Kidney (tissue), 14 donors: ENCODE results near the gene MAN2A2. TPM values are rescaled to one million over a fixed set of nuclear protein-coding genes. Genes with fewer than 3 reads are reported as not detected.
A peak's percentile ranks its signal among the peaks of the same experiment; 100 is the strongest.
"Not testable (repeated sequence)": the region's sequence is repeated elsewhere in the genome, so short reads cannot be mapped to it uniquely, and the experiment has no call there.

ENCODE experiments used
- DNase-seq, 5 donors: peaks; one replicate each; pipeline ENCODE4 v3.0.0-alpha.2; 2013 to 2020
- FAIRE-seq: peaks from 2 replicates; lab custom pipeline; 2012; peaks lifted over from hg19 to GRCh38; lab: Jason Lieb, UNC
- H3K27ac ChIP-seq, 2 donors: one replicate each; pipeline ENCODE4 v1.7.0; 2013; ENCODE audit warnings: low read depth in 2 of 2, low read length in 2 of 2, inconsistent platforms in 1 of 2
- H3K27me3 ChIP-seq: one replicate; pipeline ENCODE4 v1.7.1; 2013; ENCODE audit warnings: low read length, inconsistent platforms; ENCODE audit not compliant: control insufficient read depth, insufficient read depth
- H3K36me3 ChIP-seq, 3 donors: one replicate each; pipeline versions ENCODE4 v1.7.0 to v1.7.1; 2013; ENCODE audit warnings: low read length in 3 of 3, control low read depth in 1 of 3, inconsistent platforms in 1 of 3; ENCODE audit not compliant: insufficient read depth in 3 of 3, control insufficient read depth in 2 of 3
- H3K4me1 ChIP-seq, 3 donors: one replicate each; pipeline versions ENCODE4 v1.7.0 to v1.7.1; 2013; ENCODE audit warnings: low read length in 3 of 3, inconsistent platforms in 1 of 3, low read depth in 1 of 3; ENCODE audit not compliant: control insufficient read depth in 2 of 3, insufficient read depth in 2 of 3
- H3K4me3 ChIP-seq, 3 donors: one replicate each; pipeline versions ENCODE4 v1.7.0 to v1.8.1; 2013; ENCODE audit warnings: low read length in 3 of 3, control low read depth in 1 of 3, inconsistent platforms in 1 of 3
- H3K9ac ChIP-seq, 3 donors: one replicate each; pipeline versions ENCODE4 v1.7.0 to v1.7.1; 2013; ENCODE audit warnings: low read length in 3 of 3, control low read depth in 1 of 3, inconsistent platforms in 1 of 3
- H3K9me3 ChIP-seq, 3 donors: one replicate each; pipeline versions ENCODE4 v1.7.0 to v1.7.1; 2013; ENCODE audit warnings: low read length in 3 of 3, control low read depth in 1 of 3, inconsistent platforms in 1 of 3; ENCODE audit not compliant: control insufficient read depth in 2 of 3, insufficient read depth in 1 of 3
- intact Hi-C: fragments of 100-400 bp; cut with DNase I; formaldehyde crosslinking; loops from one replicate; pipeline ENCODE4 v1.11.1; 2022
- polyA plus RNA-seq: library from polyadenylated mRNA; stranded (reverse); fragments of 350-450 nt; fragmentation: Illumina TruSeq; extraction: RNeasy Lipid Tissue Mini Kit (QIAGEN cat#74804); gene quantifications from one replicate; pipeline ENCODE4 v1.2.3, GENCODE V29; 2014; ENCODE audit warnings: low read depth, low replicate concordance; ENCODE audit not compliant: insufficient read depth
- total RNA-seq: library from RNA; stranded (reverse); fragmentation: NEBNext Ultra II Directional; extraction: Animal tissue kit (Norgen Biotek cat#: 25700); gene quantifications from one replicate; pipeline ENCODE4 v1.2.1, GENCODE V29; 2021
- TF ChIP-seq, protein P1 (sequence below): IDR thresholded peaks from 3 replicates; pipeline ENCODE4 v1.5.1; 2012; ENCODE audit warnings: mild to moderate bottlenecking, moderate library complexity, borderline replicate concordance; ENCODE audit not compliant: insufficient read depth; ENCODE audit errors: extremely low read depth
- donor health status: control.
- donor health status: control.
- donor health status: control.
- donor health status: control.
- donor health status: control.
- donor health status: DM: yes; HTN: yes; CAD: no.
- donor health status: Normal renal cell carcinoma (clear cell type).

Gene MAN2A2
- total and polyA plus RNA-seq, 2 donors from 2014 or later: 11.4 to 56.3 TPM

- H3K9me3 ChIP-seq: no peaks in the 10 kb centered on the region
- no peaks in the 10 kb centered on the region for H3K27me3 ChIP-seq
- no peak overlapping the region for H3K27ac ChIP-seq
- DNase-seq (peak in 1 of 5 donors; percentile 49), FAIRE-seq (no peak)
- TF ChIP-seq, protein P1, sequence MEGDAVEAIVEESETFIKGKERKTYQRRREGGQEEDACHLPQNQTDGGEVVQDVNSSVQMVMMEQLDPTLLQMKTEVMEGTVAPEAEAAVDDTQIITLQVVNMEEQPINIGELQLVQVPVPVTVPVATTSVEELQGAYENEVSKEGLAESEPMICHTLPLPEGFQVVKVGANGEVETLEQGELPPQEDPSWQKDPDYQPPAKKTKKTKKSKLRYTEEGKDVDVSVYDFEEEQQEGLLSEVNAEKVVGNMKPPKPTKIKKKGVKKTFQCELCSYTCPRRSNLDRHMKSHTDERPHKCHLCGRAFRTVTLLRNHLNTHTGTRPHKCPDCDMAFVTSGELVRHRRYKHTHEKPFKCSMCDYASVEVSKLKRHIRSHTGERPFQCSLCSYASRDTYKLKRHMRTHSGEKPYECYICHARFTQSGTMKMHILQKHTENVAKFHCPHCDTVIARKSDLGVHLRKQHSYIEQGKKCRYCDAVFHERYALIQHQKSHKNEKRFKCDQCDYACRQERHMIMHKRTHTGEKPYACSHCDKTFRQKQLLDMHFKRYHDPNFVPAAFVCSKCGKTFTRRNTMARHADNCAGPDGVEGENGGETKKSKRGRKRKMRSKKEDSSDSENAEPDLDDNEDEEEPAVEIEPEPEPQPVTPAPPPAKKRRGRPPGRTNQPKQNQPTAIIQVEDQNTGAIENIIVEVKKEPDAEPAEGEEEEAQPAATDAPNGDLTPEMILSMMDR: no peak
- intact Hi-C loops: no loop called here
- peaks cover 0 to 57% (median 48%) of the 10 kb centered on the region in 3 donors for H3K36me3 ChIP-seq
- no peak overlapping the region for H3K9ac ChIP-seq
- peaks cover 0 to 8% (median 6%) of the 10 kb centered on the region in 3 donors for H3K4me1 ChIP-seq
- no peak overlapping the region for H3K4me3 ChIP-seq
Measured at GRCh38 chr15:90907051-90907660, 4.1 kb downstream of the MAN2A2 start.

DNA sequence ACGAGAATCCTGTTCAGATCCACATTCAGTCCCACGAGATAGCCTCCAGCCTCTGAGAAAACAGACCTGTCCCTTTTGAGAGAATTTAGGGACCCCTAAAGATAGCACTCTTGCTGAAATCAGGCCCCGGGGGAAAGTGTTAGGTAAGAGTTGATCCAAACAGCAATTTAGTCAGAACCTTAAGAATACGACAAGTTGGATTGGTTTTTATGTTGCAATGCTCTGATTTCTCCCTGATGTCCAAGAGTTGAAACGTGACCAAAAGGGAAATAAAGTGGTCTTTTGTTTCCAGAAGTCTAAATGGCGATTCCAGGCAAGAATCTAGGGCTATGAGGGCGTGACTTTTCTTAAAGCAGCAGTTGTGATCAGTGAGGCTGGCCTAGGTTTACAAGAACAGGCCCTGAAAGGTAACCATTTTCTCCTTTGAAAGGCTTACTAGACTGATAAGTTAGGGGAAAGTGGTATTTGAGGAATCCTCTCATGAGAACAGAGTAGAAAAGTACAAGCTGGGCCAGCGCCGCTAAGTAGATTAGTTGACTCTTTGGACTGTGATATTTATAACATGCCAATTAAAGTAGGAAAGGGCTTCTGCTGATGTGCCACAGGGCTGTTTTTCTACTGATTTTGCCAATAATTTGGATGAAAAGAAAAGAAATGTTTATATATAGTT lies 4.9 kb downstream of the MAN2A2 start:
- Histone ChIP-seq H3K27me3 (no peaks in the 10 kb centered on the region), H3K36me3 (peaks cover 0 to 65% (median 55%) of the 10 kb centered on the region in 3 donors), H3K9me3 (no peaks in the 10 kb centered on the region), H3K27ac (no peak overlapping the region), H3K4me1 (peaks cover 0 to 8% (median 6%) of the 10 kb centered on the region in 3 donors), H3K9ac (no peak overlapping the region), H3K4me3 (no peak overlapping the region)
- DNase-seq (peak in 1 of 5 donors; percentile 2), FAIRE-seq (no peak)
- TF ChIP-seq, protein P1: no peak
- intact Hi-C loops: no loop called here

GRCh38 chr15:90909449-90909848 lies 6.3 kb downstream of the MAN2A2 start:
- H3K27me3 ChIP-seq, H3K4me3 ChIP-seq, H3K9me3 ChIP-seq, FAIRE-seq, H3K9ac ChIP-seq, H3K4me1 ChIP-seq, intact Hi-C loops, H3K27ac ChIP-seq: not testable (repeated sequence)
- peak in 1 of 5 donors; percentile 52 for DNase-seq
- H3K36me3 ChIP-seq: peaks cover 0 to 71% (median 62%) of the 10 kb centered on the region in 3 donors

DNA sequence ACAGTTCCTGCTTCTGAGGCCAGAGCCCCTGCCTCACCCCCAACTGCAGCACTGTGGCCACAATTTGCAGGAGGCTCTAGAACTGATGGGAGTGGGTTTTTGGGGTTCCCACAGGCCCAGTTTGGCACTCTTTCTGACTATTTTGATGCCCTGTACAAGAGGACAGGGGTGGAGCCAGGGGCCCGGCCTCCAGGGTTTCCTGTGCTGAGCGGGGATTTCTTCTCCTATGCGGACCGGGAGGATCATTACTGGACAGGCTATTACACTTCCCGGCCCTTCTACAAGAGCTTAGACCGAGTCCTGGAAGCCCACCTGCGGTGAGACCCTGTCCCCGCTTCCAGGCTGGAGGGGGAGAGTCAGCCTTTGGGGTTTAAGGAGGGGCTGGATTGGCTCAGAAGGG lies 6.9 kb downstream of the MAN2A2 start:
- TF ChIP-seq, protein P1: no peak
- peak in 1 of 5 donors; percentile 48 for DNase-seq
- Histone ChIP-seq H3K9ac (no peak overlapping the region), H3K9me3 (no peaks in the 10 kb centered on the region), H3K4me3 (no peak overlapping the region), H3K27me3 (no peaks in the 10 kb centered on the region), H3K4me1 (no peaks in the 10 kb centered on the region), H3K36me3 (peaks cover 0 to 74% (median 63%) of the 10 kb centered on the region in 3 donors), H3K27ac (no peak overlapping the region)
- intact Hi-C loops: no loop called here
- no peak for FAIRE-seq
